DMS153 (cell line): ENCODE data around the gene PRRT3.
"Not testable (repeated sequence)": the region's sequence is repeated elsewhere in the genome, so short reads cannot be mapped to it uniquely, and the experiment has no call there.

Experiments
- DNase-seq: peaks from one replicate; lab custom pipeline; 2025; lab: John Stamatoyannopoulos, UW

Gene PRRT3

DNA sequence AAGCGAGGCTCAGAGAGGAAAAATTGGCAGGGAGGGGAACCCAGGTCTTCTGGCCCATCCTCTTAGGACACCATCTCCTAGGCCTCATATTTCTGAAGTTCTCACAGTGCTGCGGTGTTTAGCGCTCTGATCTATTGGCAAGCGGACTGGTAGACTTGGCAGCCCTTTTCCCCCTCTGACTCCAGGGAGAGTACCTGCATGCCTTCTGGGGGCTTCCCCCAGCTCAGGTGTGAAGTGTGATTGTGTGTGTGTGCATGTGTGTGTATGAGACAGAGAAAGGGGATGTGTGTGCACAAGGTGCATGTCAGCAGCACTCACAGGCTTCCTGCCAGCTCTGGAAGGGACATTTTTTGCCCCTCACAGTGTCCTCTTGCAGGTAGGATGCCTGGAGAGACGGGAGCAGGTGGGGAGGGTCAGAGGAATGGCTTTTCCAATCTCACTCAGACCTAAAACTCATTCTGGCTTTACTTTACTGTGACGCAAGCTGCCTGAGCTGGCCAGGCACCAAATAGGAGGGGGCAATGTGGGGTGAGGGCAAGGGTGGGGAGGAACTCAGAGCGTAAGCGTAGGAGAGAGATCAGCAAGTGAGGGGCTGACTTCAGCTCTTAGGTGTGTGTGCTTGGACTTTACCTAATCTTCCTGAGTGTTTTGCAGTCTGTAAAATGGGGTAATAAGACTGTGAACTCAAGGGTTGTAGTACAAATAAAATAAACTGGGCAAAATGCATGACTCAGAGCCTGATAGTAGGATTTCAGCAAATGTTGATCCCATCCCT is 53.6 kb downstream of the PRRT3 start:
- no peak for DNase-seq

DNA sequence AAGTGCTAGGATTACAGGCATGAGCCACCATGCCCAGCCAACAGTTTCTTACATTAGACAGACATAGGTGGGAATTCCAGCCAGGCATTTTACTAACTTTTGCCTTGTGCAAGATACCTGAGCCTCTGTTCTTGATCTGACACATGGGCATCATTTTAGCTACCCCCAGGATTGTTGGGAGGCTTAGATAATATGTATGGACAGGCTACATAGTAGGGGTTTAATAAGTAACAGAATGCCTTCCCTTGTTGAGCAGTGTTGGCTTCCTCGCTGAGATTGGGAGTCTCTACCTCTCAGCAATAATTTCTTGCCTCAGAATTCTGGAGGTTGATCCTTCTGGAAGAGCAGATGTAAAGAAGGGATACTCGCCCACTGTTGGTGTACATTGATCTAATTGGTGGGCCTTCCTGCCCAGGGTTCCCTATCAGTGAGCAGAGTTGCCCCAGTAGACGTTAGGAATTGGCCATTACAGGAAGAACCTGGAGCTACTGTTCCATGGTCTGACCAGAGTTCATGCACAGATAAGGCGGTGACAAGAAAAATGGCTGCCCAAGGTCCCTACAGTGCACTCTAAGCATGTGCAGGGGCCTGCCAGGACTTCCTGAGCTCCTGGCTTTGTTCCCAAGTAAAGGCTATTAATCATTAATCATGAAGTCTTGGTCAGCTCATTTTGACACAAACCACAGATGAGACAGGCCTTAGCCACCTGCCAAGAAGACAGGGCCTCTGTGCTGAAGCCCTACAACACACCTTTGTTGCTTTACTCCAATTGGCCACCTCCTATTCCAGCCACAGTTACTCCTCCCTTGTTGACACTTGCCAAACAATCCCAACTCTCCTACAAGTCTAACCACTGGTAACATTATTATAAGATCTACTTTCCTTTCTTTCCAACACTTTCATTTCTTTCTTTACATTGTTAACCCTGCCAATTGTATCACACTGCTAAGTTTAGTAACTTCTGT is 54.5 kb downstream of the PRRT3 start:
- no peak for DNase-seq

DNA sequence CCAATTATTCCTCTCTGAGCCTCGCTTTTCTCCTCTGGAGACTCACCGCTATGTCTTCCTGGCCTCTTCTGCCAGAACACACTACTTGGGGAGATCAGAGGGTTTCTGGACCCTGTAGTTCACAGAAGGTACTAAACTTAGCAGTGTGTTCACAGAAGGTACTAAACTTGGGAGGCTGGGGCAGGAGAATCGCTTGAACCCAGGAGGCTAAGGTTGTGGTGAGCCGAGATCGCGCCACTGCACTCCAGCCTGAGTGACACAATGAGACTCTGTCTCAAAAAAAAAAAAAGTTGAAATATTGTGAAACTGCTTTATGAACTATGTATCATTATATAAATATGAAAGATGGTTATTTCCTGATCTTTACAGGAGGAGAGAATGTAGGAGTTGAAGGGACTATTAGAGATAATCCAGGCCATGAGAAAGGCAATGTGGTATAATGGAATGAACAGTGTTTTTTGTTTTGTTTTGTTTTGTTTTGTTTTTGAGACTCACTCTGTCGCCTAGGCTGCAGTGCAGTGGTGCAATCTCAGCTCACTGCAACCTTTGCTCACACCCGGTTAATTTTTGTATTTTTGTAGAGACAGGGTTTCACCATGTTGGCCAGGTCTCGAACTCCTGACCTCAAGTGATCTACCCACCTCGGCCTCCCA is 55.3 kb downstream of the PRRT3 start:
- DNase-seq: not testable (repeated sequence)

DNA sequence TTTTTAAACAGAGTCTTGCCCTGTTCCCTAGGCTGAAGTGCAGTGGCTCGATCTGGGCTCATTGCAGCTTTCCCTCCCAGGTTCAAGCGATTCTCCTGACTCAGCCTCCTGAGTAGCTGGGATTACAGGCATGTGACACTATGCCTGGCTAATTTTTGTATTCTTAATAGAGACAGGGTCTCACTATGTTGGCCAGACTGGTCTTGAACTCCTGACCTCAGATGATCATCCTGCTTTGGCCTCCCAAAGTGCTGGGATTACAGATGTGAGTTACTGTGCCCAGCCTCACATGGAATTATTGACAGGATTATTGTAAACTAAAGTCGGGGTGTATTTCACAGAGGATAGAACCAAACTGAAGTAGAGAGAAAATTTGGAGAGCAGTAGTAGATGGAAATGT is 56.5 kb downstream of the PRRT3 start:
- not testable (repeated sequence) for DNase-seq
